Measurements from ENCODE around the gene ASCL5.

Gene ASCL5

GRCh38 chr1:201128476-201128875 is 1.5 kb upstream of the ASCL5 start:
- Histone ChIP-seq H3K9me3 (ENCODE audit: control insufficient read depth, low read length) (no peaks in the 10 kb centered on the region), H3K4me3 (ENCODE audit: low read length) (no peak overlapping the region), H3K4me1 (ENCODE audit: control insufficient read depth, insufficient read depth, low read length) (no peaks in the 10 kb centered on the region), H3K9ac (ENCODE audit: low read length) (no peak overlapping the region), H3K27me3 (replicated peaks; ENCODE audit: control insufficient read depth, insufficient read depth, low read length) (peaks cover 17% of the 10 kb centered on the region), H3K36me3 (ENCODE audit: control insufficient read depth, insufficient read depth, low read length, severe bottlenecking) (no peaks in the 10 kb centered on the region)
- no peak for DNase-seq (ENCODE audit: low read depth)

- H3K9ac ChIP-seq (ENCODE audit: low read length) = no peak overlapping the region
- no peak for DNase-seq (ENCODE audit: low read depth)
- no peaks in the 10 kb centered on the region for H3K9me3 ChIP-seq (ENCODE audit: control insufficient read depth, low read length)
- no peaks in the 10 kb centered on the region for H3K36me3 ChIP-seq (ENCODE audit: control insufficient read depth, insufficient read depth, low read length, severe bottlenecking)
- H3K4me3 ChIP-seq (ENCODE audit: low read length) = no peak overlapping the region
- peaks cover 23% of the 10 kb centered on the region for H3K27me3 ChIP-seq (replicated peaks; ENCODE audit: control insufficient read depth, insufficient read depth, low read length)
- H3K4me1 ChIP-seq (ENCODE audit: control insufficient read depth, insufficient read depth, low read length) = no peaks in the 10 kb centered on the region
These were observed 921 bp upstream of the ASCL5 start for GRCh38 chr1:201127755-201128455.

GRCh38 chr1:201126463-201126831 is 537 bp downstream of the ASCL5 start:
- no peak overlapping the region for H3K4me3 ChIP-seq (ENCODE audit: low read length)
- H3K27me3 ChIP-seq (replicated peaks; ENCODE audit: control insufficient read depth, insufficient read depth, low read length) = peaks cover 33% of the 10 kb centered on the region
- no peak for DNase-seq (ENCODE audit: low read depth)
- H3K4me1 ChIP-seq (ENCODE audit: control insufficient read depth, insufficient read depth, low read length) = no peaks in the 10 kb centered on the region
- no peaks in the 10 kb centered on the region for H3K36me3 ChIP-seq (ENCODE audit: control insufficient read depth, insufficient read depth, low read length, severe bottlenecking)
- H3K9me3 ChIP-seq (ENCODE audit: control insufficient read depth, low read length) = no peaks in the 10 kb centered on the region
- H3K9ac ChIP-seq (ENCODE audit: low read length) = no peak overlapping the region

GRCh38 chr1:201125800-201126199 is 1.2 kb downstream of the ASCL5 start:
- Histone ChIP-seq H3K27me3 (replicated peaks; ENCODE audit: control insufficient read depth, insufficient read depth, low read length) (peaks cover 33% of the 10 kb centered on the region), H3K4me1 (ENCODE audit: control insufficient read depth, insufficient read depth, low read length) (no peaks in the 10 kb centered on the region), H3K36me3 (ENCODE audit: control insufficient read depth, insufficient read depth, low read length, severe bottlenecking) (no peaks in the 10 kb centered on the region), H3K4me3 (ENCODE audit: low read length) (no peak overlapping the region), H3K9me3 (ENCODE audit: control insufficient read depth, low read length) (no peaks in the 10 kb centered on the region), H3K9ac (ENCODE audit: low read length) (no peak overlapping the region)
- no peak for DNase-seq (ENCODE audit: low read depth)

GRCh38 chr1:201125019-201125418 is 2.0 kb downstream of the ASCL5 start:
- Histone ChIP-seq H3K36me3 (ENCODE audit: control insufficient read depth, insufficient read depth, low read length, severe bottlenecking) (no peaks in the 10 kb centered on the region), H3K9ac (ENCODE audit: low read length) (no peak overlapping the region), H3K4me1 (ENCODE audit: control insufficient read depth, insufficient read depth, low read length) (peaks cover 3% of the 10 kb centered on the region), H3K27me3 (replicated peaks; ENCODE audit: control insufficient read depth, insufficient read depth, low read length) (peaks cover 33% of the 10 kb centered on the region), H3K9me3 (ENCODE audit: control insufficient read depth, low read length) (no peaks in the 10 kb centered on the region), H3K4me3 (ENCODE audit: low read length) (no peak overlapping the region)
- no peak for DNase-seq (ENCODE audit: low read depth)

GRCh38 chr1:201123866-201124265 is 3.1 kb downstream of the ASCL5 start:
- Histone ChIP-seq H3K4me3 (ENCODE audit: low read length) (no peak overlapping the region), H3K27me3 (replicated peaks; ENCODE audit: control insufficient read depth, insufficient read depth, low read length) (peaks cover 33% of the 10 kb centered on the region), H3K9me3 (ENCODE audit: control insufficient read depth, low read length) (no peaks in the 10 kb centered on the region)

GRCh38 chr1:201122321-201122957 is 4.5 kb downstream of the ASCL5 start:
- DNase-seq (ENCODE audit: low read depth) = no peak
- H3K27me3 ChIP-seq (replicated peaks; ENCODE audit: control insufficient read depth, insufficient read depth, low read length) = peaks cover 33% of the 10 kb centered on the region
- H3K4me1 ChIP-seq (ENCODE audit: control insufficient read depth, insufficient read depth, low read length) = peaks cover 11% of the 10 kb centered on the region
- no peaks in the 10 kb centered on the region for H3K9me3 ChIP-seq (ENCODE audit: control insufficient read depth, low read length)
- no peak overlapping the region for H3K4me3 ChIP-seq (ENCODE audit: low read length)
- H3K36me3 ChIP-seq (ENCODE audit: control insufficient read depth, insufficient read depth, low read length, severe bottlenecking) = no peaks in the 10 kb centered on the region
- H3K9ac ChIP-seq (ENCODE audit: low read length) = no peak overlapping the region

More at GRCh38 chr1:201123866-201124265, 3.1 kb downstream of the ASCL5 start:
- DNase-seq (ENCODE audit: low read depth) = no peak
- H3K9ac ChIP-seq (ENCODE audit: low read length) = no peak overlapping the region
- H3K36me3 ChIP-seq (ENCODE audit: control insufficient read depth, insufficient read depth, low read length, severe bottlenecking) = no peaks in the 10 kb centered on the region
- peaks cover 11% of the 10 kb centered on the region for H3K4me1 ChIP-seq (ENCODE audit: control insufficient read depth, insufficient read depth, low read length)

GRCh38 chr1:201119206-201120197 is 7.5 kb downstream of the ASCL5 start:
- no peak overlapping the region for H3K4me3 ChIP-seq (ENCODE audit: low read length)

GRCh38 chr1:201116091-201116490 is 10.9 kb downstream of the ASCL5 start:
- peaks cover 18% of the 10 kb centered on the region for H3K27me3 ChIP-seq (replicated peaks; ENCODE audit: control insufficient read depth, insufficient read depth, low read length)
- no peaks in the 10 kb centered on the region for H3K9me3 ChIP-seq (ENCODE audit: control insufficient read depth, low read length)
- H3K4me3 ChIP-seq (ENCODE audit: low read length) = no peak overlapping the region
- no peaks in the 10 kb centered on the region for H3K36me3 ChIP-seq (ENCODE audit: control insufficient read depth, insufficient read depth, low read length, severe bottlenecking)
- H3K4me1 ChIP-seq (ENCODE audit: control insufficient read depth, insufficient read depth, low read length) = peaks cover 11% of the 10 kb centered on the region
- H3K9ac ChIP-seq (ENCODE audit: low read length) = no peak overlapping the region
- no peak for DNase-seq (ENCODE audit: low read depth)

More at GRCh38 chr1:201119206-201120197, 7.5 kb downstream of the ASCL5 start:
- Histone ChIP-seq H3K27me3 (replicated peaks; ENCODE audit: control insufficient read depth, insufficient read depth, low read length) (peaks cover 20% of the 10 kb centered on the region), H3K4me1 (ENCODE audit: control insufficient read depth, insufficient read depth, low read length) (peaks cover 11% of the 10 kb centered on the region), H3K9me3 (ENCODE audit: control insufficient read depth, low read length) (no peaks in the 10 kb centered on the region), H3K9ac (ENCODE audit: low read length) (no peak overlapping the region), H3K36me3 (ENCODE audit: control insufficient read depth, insufficient read depth, low read length, severe bottlenecking) (no peaks in the 10 kb centered on the region)
- DNase-seq (ENCODE audit: low read depth) = peak; percentile 59

- Histone ChIP-seq H3K9me3 (ENCODE audit: control insufficient read depth, low read length) (no peaks in the 10 kb centered on the region), H3K27me3 (replicated peaks; ENCODE audit: control insufficient read depth, insufficient read depth, low read length) (peaks cover 22% of the 10 kb centered on the region), H3K36me3 (ENCODE audit: control insufficient read depth, insufficient read depth, low read length, severe bottlenecking) (no peaks in the 10 kb centered on the region), H3K9ac (ENCODE audit: low read length) (no peak overlapping the region), H3K4me3 (ENCODE audit: low read length) (no peak overlapping the region), H3K4me1 (ENCODE audit: control insufficient read depth, insufficient read depth, low read length) (peaks cover 11% of the 10 kb centered on the region)
- no peak for DNase-seq (ENCODE audit: low read depth)
These were observed 11.5 kb downstream of the ASCL5 start for GRCh38 chr1:201115390-201115937.
